Panc1 (cell line): ENCODE measurements around the gene PRKCZ. TPM values are rescaled to one million over a fixed set of nuclear protein-coding genes. Genes with fewer than 3 reads are reported as not detected.
A peak's percentile ranks its signal among the peaks of the same experiment; 100 is the strongest.

Experiments used
- ATAC-seq: fragments of 200-7000 bp; cut with Tn5 transposase; 2 replicates; pipeline ENCODE4 v1.9.1; 2020; ENCODE audit warnings: mild to moderate bottlenecking, moderate library complexity
- BruUV-seq: library from RNA; stranded (reverse); fragments of 400-500 nt; replicated peaks from 2 replicates; lab custom pipeline; 2021; lab: Mats Ljungman, UMichigan
- CTCF ChIA-PET: fragments of 300-600 bp; sonication (Branson Sonifier 250); formaldehyde crosslinking; loops from one replicate; lab custom pipeline; 2022; ENCODE audit warnings: antibody characterized with exemption; lab: Charles Lee
- POLR2A ChIA-PET: fragments of 300-600 bp; sonication (Branson Sonifier 250); formaldehyde crosslinking; loops from one replicate; lab custom pipeline; 2022; ENCODE audit warnings: antibody characterized with exemption; lab: Charles Lee
- DNase-seq: peaks from one replicate; pipeline ENCODE4 v3.0.0-alpha.2; 2010; ENCODE audit warnings: low read depth, low spot score
- H3K27ac ChIP-seq: 2 replicates; pipeline ENCODE4 v1.5.1; 2011; ENCODE audit warnings: mild to moderate bottlenecking, low read length, inconsistent platforms
- H3K27me3 ChIP-seq: fragments of 200-500 bp; sonication (Bioruptor generic); 2 replicates; pipeline ENCODE4 v1.6.0; 2014; ENCODE audit warnings: low read length, inconsistent platforms; ENCODE audit not compliant: control insufficient read depth, insufficient read depth
- H3K36me3 ChIP-seq: fragments of 200-500 bp; sonication (Bioruptor generic); 2 replicates; pipeline ENCODE4 v1.5.1; 2014; ENCODE audit warnings: inconsistent platforms, mild to moderate bottlenecking, low read length, moderate library complexity; ENCODE audit not compliant: control insufficient read depth, insufficient read depth
- H3K4me1 ChIP-seq: 2 replicates; pipeline ENCODE4 v1.5.1; 2011; ENCODE audit warnings: inconsistent platforms, mild to moderate bottlenecking, low read length, moderate library complexity; ENCODE audit not compliant: control insufficient read depth, insufficient read depth
- H3K4me3 ChIP-seq, 2 experiments: 2 replicates each; pipeline ENCODE4 v1.5.1; 2011 to 2012; ENCODE audit warnings: low read depth in 2 of 2, low read length in 2 of 2, mild to moderate bottlenecking in 2 of 2, inconsistent platforms in 1 of 2, moderate library complexity in 1 of 2
- H3K9me3 ChIP-seq: fragments of 200-500 bp; sonication (Bioruptor generic); 2 replicates; pipeline ENCODE4 v1.5.1; 2014; ENCODE audit warnings: low read depth, mild to moderate bottlenecking, inconsistent platforms, low read length, moderate library complexity; ENCODE audit not compliant: control insufficient read depth, insufficient read depth
- CTCF ChIP-seq: fragments of 450-650 bp; IDR thresholded peaks from 2 replicates; pipeline ENCODE4 v1.5.1; 2017; ENCODE audit warnings: mild to moderate bottlenecking
- POLR2AphosphoS5 ChIP-seq: IDR thresholded peaks from 2 replicates; pipeline ENCODE4 v1.6.1; 2012; ENCODE audit warnings: mild to moderate bottlenecking, low read depth, low read length, moderate library complexity
- REST ChIP-seq, 2 experiments: IDR thresholded peaks; 2 replicates each; pipeline ENCODE4 v1.6.1; 2011 to 2012; ENCODE audit warnings: low read depth in 2 of 2, control low read depth in 1 of 2, low read length in 1 of 2, mild to moderate bottlenecking in 1 of 2, moderate library complexity in 1 of 2; ENCODE audit not compliant: insufficient read depth in 1 of 2
- SIN3A ChIP-seq: IDR thresholded peaks from 2 replicates; pipeline ENCODE4 v1.6.1; 2012; ENCODE audit warnings: low read depth, mild to moderate bottlenecking, low read length, moderate library complexity, borderline replicate concordance; ENCODE audit not compliant: insufficient read depth
- TCF7L2 ChIP-seq: IDR thresholded peaks from 2 replicates; pipeline ENCODE4 v1.6.1; 2011; ENCODE audit warnings: mild to moderate bottlenecking, low read depth, low read length, inconsistent platforms
- in situ Hi-C: cut with HindIII; loops from 2 replicates; pipeline ENCODE4 v1.10.0; 2016; ENCODE audit warnings: low sequenced_read_pairs, low pct_unique_long_range_greater_than_20kb
- intact Hi-C: fragments of 100-400 bp; cut with micrococcal nuclease; formaldehyde crosslinking; loops from one replicate; pipeline ENCODE4 v1.10.0; 2022; ENCODE audit not compliant: unreplicated experiment
- total RNA-seq: library from RNA; stranded (reverse); gene quantifications from one replicate; pipeline ENCODE4 v1.2.1, GENCODE V29; 2021; ENCODE audit not compliant: unreplicated experiment

The PRKCZ gene
- total RNA-seq, 1 experiment from 2014 or later: 26.7 TPM

GRCh38 chr1:2209400-2210083, 159.3 kb downstream of the PRKCZ start:
- ChIA-PET CTCF (interaction anchor here (0.7 kb wide), 1 partner anchor 143 kb away, joined by 3 read pairs; no protein-coding TSS in a partner anchor), POLR2A (interaction anchor here (0.6 to 1.8 kb wide), 3 partner anchors 9 to 14 kb away, joined by 3 to 14 read pairs (median 3); no protein-coding TSS in a partner anchor)
- in situ Hi-C loops: no loop called here
- peak overlapping the region; percentile 90 for H3K27ac ChIP-seq
- no peaks in the 10 kb centered on the region for H3K9me3 ChIP-seq
- ATAC-seq (no peak), DNase-seq (no peak)
- peak overlapping the region in 1 of 2 experiments; percentile 6; a peak in 1 of 4 replicates for H3K4me3 ChIP-seq
- intact Hi-C loops: no loop called here
- BruUV-seq: no TSS peak
- H3K4me1 ChIP-seq: peaks cover 77% of the 10 kb centered on the region
- H3K27me3 ChIP-seq: no peaks in the 10 kb centered on the region
- no peak for TF ChIP-seq TCF7L2
- TF ChIP-seq REST (IDR thresholded peaks at IDR 0.05; ENCODE audit: insufficient read depth in 1 of 2, low read depth in 2 of 2, low read length in 1 of 2): no peak
- TF ChIP-seq POLR2AphosphoS5: no peak
- TF ChIP-seq SIN3A: no peak
- TF ChIP-seq CTCF: no peak
- H3K36me3 ChIP-seq: no peaks in the 10 kb centered on the region

- in situ Hi-C loops: no loop called here
- H3K9me3 ChIP-seq: no peaks in the 10 kb centered on the region
- no TSS peak for BruUV-seq
- H3K36me3 ChIP-seq: no peaks in the 10 kb centered on the region
- ChIA-PET POLR2A (interaction anchor here (0.7 kb wide), 1 partner anchor 15 kb away, joined by 3 read pairs; no protein-coding TSS in a partner anchor), CTCF (interaction anchor here (0.7 kb wide), 1 partner anchor 143 kb away, joined by 3 read pairs; no protein-coding TSS in a partner anchor)
- peaks cover 77% of the 10 kb centered on the region for H3K4me1 ChIP-seq
- intact Hi-C loops: no loop called here
- peak overlapping the region; percentile 90 for H3K27ac ChIP-seq
- no peak overlapping the region for H3K4me3 ChIP-seq
- TF ChIP-seq TCF7L2 (no peak), POLR2AphosphoS5 (no peak), CTCF (no peak), REST (IDR thresholded peaks at IDR 0.05; ENCODE audit: insufficient read depth in 1 of 2, low read depth in 2 of 2, low read length in 1 of 2) (no peak), SIN3A (no peak)
- DNase-seq: no peak
- no peak for ATAC-seq
- no peaks in the 10 kb centered on the region for H3K27me3 ChIP-seq
These were observed 160.0 kb downstream of the PRKCZ start for GRCh38 chr1:2210084-2210653.
